ENCODE results near the gene DUS2.

The DUS2 gene

DNA sequence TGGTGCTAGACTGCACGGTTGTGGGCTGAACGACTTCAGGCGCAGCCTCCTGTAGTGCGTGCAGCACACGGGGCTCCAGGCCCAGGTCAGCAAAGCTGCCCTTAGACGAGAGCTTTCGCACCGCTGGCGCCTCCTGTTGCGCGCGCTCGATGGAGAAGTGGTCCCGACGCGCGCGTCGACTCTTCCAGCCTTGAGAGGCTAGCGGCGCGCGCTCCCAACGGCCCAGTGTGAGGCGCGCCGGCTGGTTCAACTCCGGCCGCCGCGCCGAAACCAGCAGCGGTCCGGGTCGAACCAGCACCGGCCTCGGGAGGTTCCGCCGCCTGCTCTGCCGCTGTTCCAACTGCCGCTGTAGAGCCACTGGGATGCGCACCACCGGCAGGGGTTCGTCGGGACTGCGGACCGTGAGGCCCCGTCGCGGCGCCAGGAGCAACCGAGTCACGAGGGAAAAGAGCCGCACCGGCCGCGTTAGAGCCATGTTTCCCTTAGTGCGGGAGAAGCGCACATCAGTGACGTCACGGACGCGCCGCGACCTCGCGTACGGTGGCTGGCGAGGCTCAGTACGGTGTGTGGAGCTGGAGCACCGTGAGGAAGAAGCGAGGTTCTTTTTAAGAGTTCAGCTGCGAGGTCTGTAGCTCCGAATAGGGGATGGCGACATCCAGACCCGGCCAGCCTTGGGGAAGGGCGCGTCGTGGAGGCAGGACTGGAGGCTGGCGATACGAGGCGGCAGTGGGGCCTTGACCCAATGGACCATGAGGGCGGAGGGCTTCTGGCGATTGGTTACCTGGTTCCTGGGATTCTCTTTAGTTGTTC is at the start of gene DUS2, which contains the start of gene DDX28:
Gene DUS2, plus strand, starts transcription at position 557 of the 810 bp plus-strand sequence. CDS start 14,740 bp downstream, outside the sequence.
Gene DDX28, minus strand, starts transcription at position 505 of the 810 bp plus-strand sequence. Its CDS starts 30 bp downstream, at position 475.
- H3K4me3 ChIP-seq (ENCODE audit: low read length in 2 of 2): peak within 1 kb of the TSS; percentile 89 to 99
- H3K4me1 ChIP-seq (ENCODE audit: control insufficient read depth in 2 of 2, insufficient read depth in 2 of 2, low read length in 2 of 2): peaks cover 15 to 16% of the 10 kb centered on the region in 2 donors
- no peaks in the 10 kb centered on the region for H3K27me3 ChIP-seq (ENCODE audit: control insufficient read depth in 2 of 2, insufficient read depth in 2 of 2, low read length in 2 of 2)
- H3K36me3 ChIP-seq (ENCODE audit: control insufficient read depth in 2 of 2, insufficient read depth in 2 of 2, low read length in 2 of 2): peaks cover 2 to 15% of the 10 kb centered on the region in 2 donors
- no peaks in the 10 kb centered on the region for H3K9me3 ChIP-seq (ENCODE audit: control insufficient read depth in 2 of 2, low read length in 2 of 2)
- H3K9ac ChIP-seq (ENCODE audit: low read depth in 1 of 2, low read length in 2 of 2): peak within 1 kb of the TSS; percentile 87 to 96
- peak within 1 kb of the TSS; percentile 71 to 83 for H3K27ac ChIP-seq (ENCODE audit: low read depth in 2 of 2, low read length in 2 of 2)

DNA sequence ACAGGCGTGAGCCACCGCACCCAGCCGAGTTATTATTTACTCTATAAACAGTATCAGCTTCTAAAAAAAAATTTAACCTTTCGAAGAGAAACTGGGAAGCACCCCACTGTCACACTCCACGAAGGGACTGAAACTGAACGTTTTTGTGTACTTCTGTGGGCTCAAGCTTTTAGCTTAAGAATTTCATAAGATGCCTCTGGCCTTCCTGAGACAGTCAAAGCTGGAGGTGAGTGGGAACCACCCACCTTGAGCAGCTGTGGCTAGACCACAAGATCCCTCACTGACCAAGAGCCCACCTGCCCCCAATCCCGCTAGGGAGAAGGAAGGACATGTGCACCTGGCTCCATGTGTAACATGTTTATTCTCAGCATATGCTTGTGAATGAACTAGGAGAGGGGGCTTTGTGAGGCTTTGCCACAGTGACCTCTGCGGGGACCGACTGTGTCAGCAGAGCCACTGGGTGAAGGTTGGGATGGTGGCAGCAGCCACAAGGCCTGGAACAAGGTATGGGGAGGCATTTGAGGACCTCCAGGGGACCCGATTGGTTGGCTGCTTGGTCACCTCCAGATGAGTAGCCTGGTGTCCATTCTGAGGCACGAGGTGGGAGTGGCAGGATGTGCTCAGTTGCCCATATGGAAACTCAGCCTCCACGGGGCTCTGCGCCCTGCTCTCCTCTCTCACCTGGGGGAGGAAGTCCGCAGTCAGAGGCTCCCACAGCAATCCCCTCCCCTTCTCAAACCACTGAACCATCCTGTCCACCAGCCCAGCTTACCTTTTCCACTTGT is 47.6 kb upstream of the DUS2 start:
- Histone ChIP-seq H3K27me3 (ENCODE audit: control insufficient read depth in 2 of 2, insufficient read depth in 2 of 2, low read length in 2 of 2) (no peaks in the 10 kb centered on the region), H3K36me3 (ENCODE audit: control insufficient read depth in 2 of 2, insufficient read depth in 2 of 2, low read length in 2 of 2) (no peaks in the 10 kb centered on the region), H3K9me3 (ENCODE audit: control insufficient read depth in 2 of 2, low read length in 2 of 2) (no peaks in the 10 kb centered on the region), H3K9ac (ENCODE audit: low read depth in 1 of 2, low read length in 2 of 2) (no peak overlapping the region), H3K27ac (ENCODE audit: low read depth in 2 of 2, low read length in 2 of 2) (peak overlapping the region in 1 of 2 donors; percentile 56), H3K4me1 (ENCODE audit: control insufficient read depth in 2 of 2, insufficient read depth in 2 of 2, low read length in 2 of 2) (no peaks in the 10 kb centered on the region), H3K4me3 (ENCODE audit: low read length in 2 of 2) (no peak overlapping the region)

DNA sequence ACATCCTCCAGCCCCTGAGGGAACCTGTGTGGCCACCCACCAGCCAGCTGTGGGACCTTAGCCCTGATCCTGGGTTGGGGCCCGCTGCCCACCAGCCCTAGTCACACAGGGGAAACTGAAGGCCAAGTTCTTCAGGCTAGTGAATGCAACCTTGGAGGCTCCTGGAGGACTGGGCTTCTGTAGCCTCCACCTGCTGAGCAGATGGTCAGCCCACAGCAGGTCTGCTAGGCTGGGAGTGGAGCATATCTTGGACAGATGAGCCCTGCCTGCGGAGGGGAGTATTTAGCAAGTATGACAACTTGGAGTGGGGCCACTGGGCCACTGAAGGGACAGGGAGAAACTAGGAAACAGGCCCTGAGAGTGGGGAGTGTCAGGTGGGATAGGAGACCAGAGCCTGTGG is 46.9 kb upstream of the DUS2 start:
- H3K9me3 ChIP-seq (ENCODE audit: control insufficient read depth in 2 of 2, low read length in 2 of 2): no peaks in the 10 kb centered on the region
- H3K9ac ChIP-seq (ENCODE audit: low read depth in 1 of 2, low read length in 2 of 2): no peak overlapping the region

DNA sequence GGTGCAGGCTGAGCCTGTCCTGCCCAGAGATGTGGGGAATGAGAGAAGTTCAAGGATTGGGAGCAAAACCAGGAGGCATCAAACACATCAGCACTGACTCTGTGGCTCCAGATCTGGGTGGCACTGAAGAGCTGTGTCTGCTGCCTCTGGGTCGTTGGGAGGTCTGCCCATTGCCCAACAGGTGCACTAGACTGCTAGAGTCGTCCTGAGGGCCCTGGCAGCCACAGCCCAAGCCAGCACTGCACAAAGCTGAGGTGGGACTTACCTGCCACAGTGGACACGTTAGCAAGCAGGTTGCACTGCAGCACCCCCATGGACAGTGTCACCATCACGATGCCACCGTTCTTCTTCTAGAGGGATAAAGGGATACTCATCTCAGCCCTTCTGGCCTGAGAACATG is 46.1 kb upstream of the DUS2 start:
- Histone ChIP-seq H3K27me3 (ENCODE audit: control insufficient read depth in 2 of 2, insufficient read depth in 2 of 2, low read length in 2 of 2) (no peaks in the 10 kb centered on the region), H3K9ac (ENCODE audit: low read depth in 1 of 2, low read length in 2 of 2) (no peak overlapping the region), H3K9me3 (ENCODE audit: control insufficient read depth in 2 of 2, low read length in 2 of 2) (no peaks in the 10 kb centered on the region), H3K27ac (ENCODE audit: low read depth in 2 of 2, low read length in 2 of 2) (no peak overlapping the region), H3K4me1 (ENCODE audit: control insufficient read depth in 2 of 2, insufficient read depth in 2 of 2, low read length in 2 of 2) (no peaks in the 10 kb centered on the region), H3K4me3 (ENCODE audit: low read length in 2 of 2) (no peak overlapping the region), H3K36me3 (ENCODE audit: control insufficient read depth in 2 of 2, insufficient read depth in 2 of 2, low read length in 2 of 2) (no peaks in the 10 kb centered on the region)

More for the DNA sequence above, 46.9 kb upstream of the DUS2 start:
- H3K27ac ChIP-seq (ENCODE audit: low read depth in 2 of 2, low read length in 2 of 2): no peak overlapping the region
- H3K27me3 ChIP-seq (ENCODE audit: control insufficient read depth in 2 of 2, insufficient read depth in 2 of 2, low read length in 2 of 2): no peaks in the 10 kb centered on the region
- no peaks in the 10 kb centered on the region for H3K36me3 ChIP-seq (ENCODE audit: control insufficient read depth in 2 of 2, insufficient read depth in 2 of 2, low read length in 2 of 2)
- H3K4me3 ChIP-seq (ENCODE audit: low read length in 2 of 2): no peak overlapping the region
- no peaks in the 10 kb centered on the region for H3K4me1 ChIP-seq (ENCODE audit: control insufficient read depth in 2 of 2, insufficient read depth in 2 of 2, low read length in 2 of 2)

DNA sequence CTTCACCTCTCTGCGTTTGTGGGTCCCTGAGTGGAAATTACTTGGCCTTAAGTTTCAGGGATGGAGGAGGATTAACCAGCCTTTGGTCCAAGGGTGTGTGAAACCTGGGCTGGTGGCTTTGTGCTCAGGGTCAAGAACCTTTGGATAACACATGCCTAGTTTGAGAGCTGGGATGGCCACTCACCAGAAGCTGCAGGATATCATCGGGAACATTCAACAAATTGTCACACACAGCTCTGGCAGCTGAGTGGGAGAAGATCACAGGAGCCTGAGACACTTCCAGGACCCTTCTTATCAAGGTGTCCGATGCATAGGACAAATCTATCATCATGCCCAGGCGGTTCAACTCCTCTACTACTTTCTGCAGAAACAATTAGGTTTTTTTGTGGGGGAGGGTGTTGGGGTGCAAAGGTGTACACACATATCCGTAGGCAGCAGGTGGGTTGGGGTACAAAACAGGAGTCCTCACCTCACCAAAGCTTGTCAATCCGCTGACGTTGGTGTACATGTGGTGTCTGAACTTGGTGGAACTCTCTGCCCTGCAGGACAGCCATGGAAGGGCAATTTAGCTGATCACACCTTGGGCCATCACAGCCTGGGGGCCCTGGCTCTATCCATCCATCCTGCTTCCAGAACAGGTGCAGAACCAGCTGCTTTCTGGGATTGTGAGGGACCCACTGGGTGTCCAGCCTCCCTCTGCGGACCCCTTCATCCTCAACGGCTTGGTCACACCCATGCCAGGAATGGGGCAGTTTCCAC is 45.4 kb upstream of the DUS2 start:
- Histone ChIP-seq H3K9me3 (ENCODE audit: control insufficient read depth in 2 of 2, low read length in 2 of 2) (no peaks in the 10 kb centered on the region), H3K36me3 (ENCODE audit: control insufficient read depth in 2 of 2, insufficient read depth in 2 of 2, low read length in 2 of 2) (no peaks in the 10 kb centered on the region), H3K9ac (ENCODE audit: low read depth in 1 of 2, low read length in 2 of 2) (no peak overlapping the region), H3K4me3 (ENCODE audit: low read length in 2 of 2) (no peak overlapping the region), H3K27ac (ENCODE audit: low read depth in 2 of 2, low read length in 2 of 2) (no peak overlapping the region), H3K4me1 (ENCODE audit: control insufficient read depth in 2 of 2, insufficient read depth in 2 of 2, low read length in 2 of 2) (no peaks in the 10 kb centered on the region), H3K27me3 (ENCODE audit: control insufficient read depth in 2 of 2, insufficient read depth in 2 of 2, low read length in 2 of 2) (no peaks in the 10 kb centered on the region)

DNA sequence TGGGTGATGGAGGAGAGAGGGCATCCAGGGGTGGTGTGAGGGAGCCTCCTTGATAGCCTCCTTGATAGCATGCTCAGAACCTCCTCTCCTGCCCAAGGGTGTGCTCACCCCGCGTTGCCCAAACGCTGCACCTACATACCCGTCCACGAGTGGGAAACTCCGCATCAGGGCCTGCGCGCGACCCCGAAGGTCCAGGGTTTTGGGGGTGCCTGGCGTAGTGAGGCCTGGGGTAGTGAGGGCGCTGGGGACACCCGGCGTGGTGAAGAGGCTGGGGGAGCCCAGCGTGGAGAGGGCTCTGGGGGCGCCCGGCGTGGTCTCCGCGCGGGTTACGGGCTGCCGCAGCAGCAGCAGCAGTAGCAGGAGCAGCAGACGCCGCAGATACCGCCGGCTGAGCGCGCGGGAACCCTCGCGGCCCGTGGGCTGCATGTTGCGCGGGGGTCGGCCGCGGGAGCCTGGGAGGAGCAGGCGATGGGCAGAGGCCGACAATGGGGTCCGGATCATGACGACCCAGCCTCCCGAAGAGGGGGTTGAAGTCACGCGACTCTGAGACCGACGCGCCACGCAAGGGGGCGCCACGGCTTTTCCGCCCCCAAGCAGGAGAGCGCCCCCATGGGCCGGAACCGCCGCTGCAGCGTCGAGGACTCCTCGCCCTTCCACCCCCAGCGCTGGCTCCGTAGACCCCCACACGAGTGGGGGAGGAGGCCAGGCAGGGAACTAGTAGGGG is 43.0 kb upstream of the DUS2 start, which contains the start of gene DPEP3:
Gene DPEP3, minus strand, starts transcription at position 545 of the 724 bp plus-strand sequence. Its CDS starts 119 bp downstream, at position 426.
- Histone ChIP-seq H3K4me1 (ENCODE audit: control insufficient read depth in 2 of 2, insufficient read depth in 2 of 2, low read length in 2 of 2) (peaks cover 0 to 10% of the 10 kb centered on the region in 2 donors), H3K9me3 (ENCODE audit: control insufficient read depth in 2 of 2, low read length in 2 of 2) (no peaks in the 10 kb centered on the region), H3K27ac (ENCODE audit: low read depth in 2 of 2, low read length in 2 of 2) (no peak within 1 kb of the TSS), H3K9ac (ENCODE audit: low read depth in 1 of 2, low read length in 2 of 2) (no peak within 1 kb of the TSS), H3K27me3 (ENCODE audit: control insufficient read depth in 2 of 2, insufficient read depth in 2 of 2, low read length in 2 of 2) (no peaks in the 10 kb centered on the region), H3K36me3 (ENCODE audit: control insufficient read depth in 2 of 2, insufficient read depth in 2 of 2, low read length in 2 of 2) (no peaks in the 10 kb centered on the region), H3K4me3 (ENCODE audit: low read length in 2 of 2) (no peak within 1 kb of the TSS)

DNA sequence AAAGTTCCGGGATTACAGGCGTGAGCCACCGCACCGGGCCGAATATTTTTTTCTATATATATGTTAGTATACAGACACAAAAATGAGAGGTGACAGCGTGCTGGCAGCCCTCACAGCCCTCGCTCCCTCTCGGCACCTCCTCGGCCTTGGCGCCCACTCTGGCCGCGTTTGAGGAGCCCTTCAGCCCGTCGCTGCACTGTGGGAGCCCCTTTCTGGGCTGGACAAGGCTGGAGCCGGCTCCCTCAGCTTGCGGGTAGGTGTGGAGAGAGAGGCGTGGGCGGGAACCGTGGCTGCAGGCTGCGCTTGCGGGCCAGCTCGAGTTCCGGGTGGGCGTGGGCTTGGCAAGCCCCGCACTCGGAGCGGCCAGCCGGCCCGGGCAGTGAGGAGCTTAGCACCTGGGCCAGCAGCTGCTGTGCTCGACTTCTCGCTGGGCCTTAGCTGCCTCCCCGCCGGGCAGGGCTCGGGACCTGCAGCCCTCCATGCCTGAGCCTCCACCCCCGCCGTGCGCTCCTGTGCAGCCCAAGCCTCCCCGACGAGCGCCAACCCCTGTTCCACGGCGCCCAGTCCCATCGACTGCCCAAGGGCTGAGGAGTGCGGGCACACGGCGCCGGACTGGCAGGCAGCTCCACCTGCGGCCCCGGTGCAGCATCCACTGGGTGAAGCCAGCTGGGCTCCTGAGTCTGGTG is 40.9 kb upstream of the DUS2 start:
- Histone ChIP-seq H3K9me3 (ENCODE audit: control insufficient read depth in 2 of 2, low read length in 2 of 2) (no peaks in the 10 kb centered on the region), H3K27ac (ENCODE audit: low read depth in 2 of 2, low read length in 2 of 2) (no peak overlapping the region), H3K4me3 (ENCODE audit: low read length in 2 of 2) (no peak overlapping the region), H3K27me3 (ENCODE audit: control insufficient read depth in 2 of 2, insufficient read depth in 2 of 2, low read length in 2 of 2) (no peaks in the 10 kb centered on the region), H3K9ac (ENCODE audit: low read depth in 1 of 2, low read length in 2 of 2) (no peak overlapping the region), H3K4me1 (ENCODE audit: control insufficient read depth in 2 of 2, insufficient read depth in 2 of 2, low read length in 2 of 2) (peaks cover 0 to 13% of the 10 kb centered on the region in 2 donors), H3K36me3 (ENCODE audit: control insufficient read depth in 2 of 2, insufficient read depth in 2 of 2, low read length in 2 of 2) (no peaks in the 10 kb centered on the region)

DNA sequence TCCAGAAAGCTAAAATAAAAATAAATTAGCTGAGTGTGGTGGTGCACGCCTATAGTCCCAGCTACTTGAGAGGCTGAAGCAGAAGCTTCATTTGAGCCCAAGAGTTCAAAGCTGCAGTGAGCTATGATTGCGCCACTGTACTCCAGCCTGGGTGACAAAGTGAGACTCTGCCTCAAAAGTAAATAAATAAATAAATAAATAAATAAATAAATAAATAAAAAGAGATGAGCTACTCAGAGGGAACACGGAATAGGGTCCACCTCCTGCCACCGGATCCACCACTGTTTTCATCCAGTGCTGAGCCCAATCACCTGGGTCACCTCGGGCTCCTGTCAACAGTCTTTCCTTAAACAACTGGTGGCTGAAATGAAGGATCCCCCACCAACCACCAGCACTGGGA is 36.1 kb upstream of the DUS2 start:
- peaks cover 2 to 13% of the 10 kb centered on the region in 2 donors for H3K4me1 ChIP-seq (ENCODE audit: control insufficient read depth in 2 of 2, insufficient read depth in 2 of 2, low read length in 2 of 2)
- no peak overlapping the region for H3K9ac ChIP-seq (ENCODE audit: low read depth in 1 of 2, low read length in 2 of 2)
- no peaks in the 10 kb centered on the region for H3K27me3 ChIP-seq (ENCODE audit: control insufficient read depth in 2 of 2, insufficient read depth in 2 of 2, low read length in 2 of 2)
- no peak overlapping the region for H3K4me3 ChIP-seq (ENCODE audit: low read length in 2 of 2)
- no peaks in the 10 kb centered on the region for H3K9me3 ChIP-seq (ENCODE audit: control insufficient read depth in 2 of 2, low read length in 2 of 2)
- H3K36me3 ChIP-seq (ENCODE audit: control insufficient read depth in 2 of 2, insufficient read depth in 2 of 2, low read length in 2 of 2): no peaks in the 10 kb centered on the region
- no peak overlapping the region for H3K27ac ChIP-seq (ENCODE audit: low read depth in 2 of 2, low read length in 2 of 2)
